ENCODE results near the gene MB. TPM values are rescaled to one million over a fixed set of nuclear protein-coding genes. Genes with fewer than 3 reads are reported as not detected.
"Not testable (repeated sequence)": the region's sequence is repeated elsewhere in the genome, so short reads cannot be mapped to it uniquely, and the experiment has no call there.

MB gene
- polyA plus RNA-seq, 2 donors = 2.5 to 5.1 TPM

DNA sequence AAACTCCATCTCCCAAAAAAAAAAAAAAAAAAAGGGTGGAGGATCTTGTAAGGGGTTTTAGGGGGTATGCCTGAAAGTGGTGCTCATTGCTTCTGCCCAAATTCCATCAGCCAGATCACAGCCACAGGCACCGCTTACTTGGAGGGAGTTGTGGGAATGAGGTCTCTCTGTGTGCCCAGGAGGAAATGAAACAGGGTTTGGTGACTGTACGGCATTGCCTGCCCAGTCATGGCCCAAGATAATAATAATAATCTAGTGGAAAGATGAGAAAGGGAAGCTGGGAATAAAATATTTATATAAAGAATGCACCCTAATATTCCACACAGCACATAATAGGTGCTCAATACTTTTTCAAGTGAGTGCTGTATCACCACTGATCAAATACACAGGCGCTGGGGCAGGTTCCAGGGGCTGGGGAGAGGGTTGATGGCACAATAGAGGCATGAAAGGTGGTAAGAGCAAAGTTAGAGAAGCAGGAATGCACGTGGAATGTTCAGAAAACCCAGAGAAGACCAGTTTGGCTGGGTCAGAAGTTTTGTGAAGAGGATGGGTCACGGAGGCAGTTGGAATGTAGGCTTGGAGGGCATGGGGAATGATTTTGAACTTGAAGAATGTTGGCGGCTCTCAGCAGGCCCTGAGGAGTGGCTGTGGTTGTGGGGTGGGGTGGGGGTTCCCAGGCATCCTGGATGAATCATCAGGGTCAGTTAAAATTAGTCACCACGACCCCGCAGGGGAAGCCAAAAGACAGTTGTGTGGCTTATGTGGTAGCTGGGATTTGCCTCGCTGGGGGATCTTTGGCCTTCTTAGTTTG is 12.5 kb upstream of the MB start:
- WGBS, 2 donors = 19 to 27% methylated on average over 9 of the region's 9 CpGs
- Histone ChIP-seq H3K27ac (ENCODE audit: low read depth in 2 of 2, low read length in 1 of 2) (peak overlapping the region; percentile 24 to 78), H3K4me3 (ENCODE audit: low read depth in 1 of 2, low read length in 2 of 2) (no peak overlapping the region), H3K4me1 (ENCODE audit: control insufficient read depth in 2 of 2, insufficient read depth in 2 of 2, low read length in 1 of 2) (peaks cover 0 to 10% of the 10 kb centered on the region in 2 donors), H3K36me3 (ENCODE audit: control insufficient read depth in 2 of 2, insufficient read depth in 2 of 2, low read length in 1 of 2) (no peaks in the 10 kb centered on the region), H3K9me3 (ENCODE audit: control insufficient read depth in 2 of 2, insufficient read depth in 1 of 2, low read depth in 1 of 2, low read length in 1 of 2) (no peaks in the 10 kb centered on the region), H3K27me3 (ENCODE audit: control insufficient read depth in 1 of 2, insufficient read depth in 2 of 2, low read length in 2 of 2) (no peaks in the 10 kb centered on the region)

DNA sequence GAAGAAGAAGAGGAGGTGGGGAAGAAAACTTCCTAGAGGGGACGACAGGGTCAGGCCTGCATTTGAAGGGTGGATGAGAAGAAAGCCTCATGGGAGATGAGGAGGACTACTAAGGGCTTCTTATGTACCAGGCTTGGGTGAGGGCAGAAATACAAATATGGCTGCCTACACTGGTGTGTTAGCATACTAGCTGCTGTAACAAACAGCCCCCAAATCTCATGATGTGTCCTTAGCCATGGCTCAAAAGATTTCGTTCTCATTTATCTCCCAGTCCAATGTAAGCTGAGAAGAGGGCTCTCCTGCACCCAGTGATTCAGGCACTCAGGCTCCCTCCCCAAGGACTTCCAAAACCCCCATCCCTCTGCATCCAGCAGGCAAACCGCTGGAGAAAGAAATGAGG is 11.6 kb upstream of the MB start:
- 92 to 96% methylated on average over 3 of the region's 3 CpGs for WGBS, 2 donors
- no peaks in the 10 kb centered on the region for H3K27me3 ChIP-seq (ENCODE audit: control insufficient read depth in 1 of 2, insufficient read depth in 2 of 2, low read length in 2 of 2)
- H3K36me3 ChIP-seq (ENCODE audit: control insufficient read depth in 2 of 2, insufficient read depth in 2 of 2, low read length in 1 of 2) = no peaks in the 10 kb centered on the region
- peak overlapping the region in 1 of 2 donors; percentile 26 for H3K27ac ChIP-seq (ENCODE audit: low read depth in 2 of 2, low read length in 1 of 2)
- H3K9me3 ChIP-seq (ENCODE audit: control insufficient read depth in 2 of 2, insufficient read depth in 1 of 2, low read depth in 1 of 2, low read length in 1 of 2) = no peaks in the 10 kb centered on the region
- H3K4me1 ChIP-seq (ENCODE audit: control insufficient read depth in 2 of 2, insufficient read depth in 2 of 2, low read length in 1 of 2) = peaks cover 0 to 7% of the 10 kb centered on the region in 2 donors
- H3K4me3 ChIP-seq (ENCODE audit: low read depth in 1 of 2, low read length in 2 of 2) = no peak overlapping the region

DNA sequence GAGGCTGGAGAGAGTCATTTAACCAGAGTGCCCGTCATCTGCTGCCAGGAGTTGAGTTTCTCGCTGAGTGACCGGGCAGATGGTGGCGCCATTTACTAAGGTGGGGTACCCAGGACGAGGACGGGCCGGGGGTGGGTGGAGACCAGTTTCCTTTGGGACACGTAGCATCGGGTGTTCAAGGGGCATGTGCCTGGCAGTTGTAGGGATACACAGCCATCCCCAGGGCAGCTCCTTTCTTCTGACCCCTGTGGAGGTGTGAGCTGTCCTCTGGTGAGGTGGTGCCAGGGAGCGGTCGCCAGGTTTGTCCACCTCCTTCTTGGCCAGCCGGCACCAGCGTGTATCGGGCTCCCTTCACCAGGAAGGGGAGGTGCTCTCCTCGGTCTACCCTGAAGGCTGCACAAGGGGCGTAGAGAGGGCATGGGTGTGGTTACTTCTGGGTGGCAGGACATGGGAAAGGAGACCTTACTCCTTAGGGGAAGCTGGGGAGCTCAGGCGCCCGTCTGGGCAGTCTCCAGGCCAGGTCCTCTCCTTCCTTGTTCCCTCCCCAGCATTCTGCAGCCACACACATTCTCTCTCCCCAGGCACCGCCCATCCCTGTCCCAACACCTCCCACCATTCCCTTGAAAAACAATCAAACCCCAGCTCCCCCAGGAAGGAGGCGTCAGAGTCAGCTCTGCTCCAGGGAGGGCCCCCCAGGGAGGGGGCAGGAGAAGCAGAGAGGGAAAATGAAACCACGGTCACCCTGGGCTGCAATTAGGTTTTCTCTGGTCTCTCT is 10.3 kb upstream of the MB start:
- Histone ChIP-seq H3K4me1 (ENCODE audit: control insufficient read depth in 2 of 2, insufficient read depth in 2 of 2, low read length in 1 of 2) (peaks cover 0 to 4% of the 10 kb centered on the region in 2 donors), H3K27ac (ENCODE audit: low read depth in 2 of 2, low read length in 1 of 2) (peak overlapping the region; percentile 88 to 93), H3K9me3 (ENCODE audit: control insufficient read depth in 2 of 2, insufficient read depth in 1 of 2, low read depth in 1 of 2, low read length in 1 of 2) (no peaks in the 10 kb centered on the region), H3K36me3 (ENCODE audit: control insufficient read depth in 2 of 2, insufficient read depth in 2 of 2, low read length in 1 of 2) (no peaks in the 10 kb centered on the region), H3K27me3 (ENCODE audit: control insufficient read depth in 1 of 2, insufficient read depth in 2 of 2, low read length in 2 of 2) (no peaks in the 10 kb centered on the region), H3K4me3 (ENCODE audit: low read depth in 1 of 2, low read length in 2 of 2) (peak overlapping the region; percentile 49 to 55)
- 3% methylated on average over 21 of the region's 21 CpGs for WGBS, 2 donors

DNA sequence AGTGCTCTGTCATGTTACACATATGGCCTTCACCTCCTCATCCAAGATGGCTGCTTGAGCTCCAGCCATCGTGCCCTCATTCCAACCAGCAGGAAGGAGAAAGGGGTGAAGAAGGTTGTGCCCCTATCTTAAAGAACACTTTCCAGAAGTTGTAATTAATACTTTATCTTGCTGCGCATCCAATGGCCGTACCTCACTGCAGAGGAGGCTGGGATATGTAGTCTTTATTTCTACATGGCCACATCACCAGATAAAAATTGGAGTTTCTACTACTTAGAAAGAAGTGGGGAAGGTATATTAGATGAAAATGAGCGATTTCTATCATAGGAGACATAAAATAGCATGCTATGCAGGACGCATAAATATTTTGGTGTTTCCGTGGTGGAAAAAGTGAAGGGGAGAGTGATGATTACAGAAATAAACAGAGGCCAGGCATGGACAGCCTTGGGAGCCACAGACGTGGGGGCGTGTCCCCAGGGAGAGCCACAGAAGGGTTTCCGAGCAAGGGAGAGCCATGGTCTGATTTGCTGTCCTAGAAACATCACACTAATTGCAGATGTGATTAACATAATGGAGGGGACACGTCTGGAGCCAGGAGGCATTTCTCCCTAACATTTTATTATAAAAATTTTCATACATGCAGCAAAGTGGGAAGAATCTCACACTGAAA is 8.8 kb upstream of the MB start:
- Histone ChIP-seq H3K27ac (ENCODE audit: low read depth in 2 of 2, low read length in 1 of 2) (no peak overlapping the region), H3K36me3 (ENCODE audit: control insufficient read depth in 2 of 2, insufficient read depth in 2 of 2, low read length in 1 of 2) (no peaks in the 10 kb centered on the region), H3K9me3 (ENCODE audit: control insufficient read depth in 2 of 2, insufficient read depth in 1 of 2, low read depth in 1 of 2, low read length in 1 of 2) (no peaks in the 10 kb centered on the region), H3K4me3 (ENCODE audit: low read depth in 1 of 2, low read length in 2 of 2) (no peak overlapping the region), H3K4me1 (ENCODE audit: control insufficient read depth in 2 of 2, insufficient read depth in 2 of 2, low read length in 1 of 2) (peaks cover 0 to 13% of the 10 kb centered on the region in 2 donors), H3K27me3 (ENCODE audit: control insufficient read depth in 1 of 2, insufficient read depth in 2 of 2, low read length in 2 of 2) (no peaks in the 10 kb centered on the region)
- WGBS, 2 donors = 64 to 76% methylated on average over 10 of the region's 10 CpGs

DNA sequence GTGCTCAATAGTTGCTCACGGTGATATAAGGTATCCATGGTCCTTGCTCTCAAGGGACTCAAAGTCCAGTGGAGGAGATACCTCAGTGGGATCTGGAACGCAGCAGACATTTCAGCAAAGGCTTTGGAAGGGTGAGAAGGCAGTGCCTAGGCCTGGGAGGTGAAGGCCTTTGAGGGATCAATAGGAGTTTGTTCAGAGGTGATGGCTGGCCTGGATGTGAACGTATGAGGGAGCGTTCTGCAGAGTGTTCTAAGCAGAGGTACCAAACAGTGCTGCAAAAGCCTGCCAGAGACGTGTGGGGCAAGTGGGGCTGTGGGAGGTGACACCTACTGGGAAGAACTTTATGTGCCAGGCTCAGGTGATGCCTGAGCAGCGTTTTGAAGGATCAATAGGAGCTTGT is 7.4 kb upstream of the MB start:
- H3K9me3 ChIP-seq (ENCODE audit: control insufficient read depth in 2 of 2, insufficient read depth in 1 of 2, low read depth in 1 of 2, low read length in 1 of 2) = no peaks in the 10 kb centered on the region
- H3K4me1 ChIP-seq (ENCODE audit: control insufficient read depth in 2 of 2, insufficient read depth in 2 of 2, low read length in 1 of 2) = peaks cover 0 to 11% of the 10 kb centered on the region in 2 donors
- 87 to 93% methylated on average over 6 of the region's 6 CpGs for WGBS, 2 donors
- H3K36me3 ChIP-seq (ENCODE audit: control insufficient read depth in 2 of 2, insufficient read depth in 2 of 2, low read length in 1 of 2) = no peaks in the 10 kb centered on the region
- no peak overlapping the region for H3K27ac ChIP-seq (ENCODE audit: low read depth in 2 of 2, low read length in 1 of 2)
- no peaks in the 10 kb centered on the region for H3K27me3 ChIP-seq (ENCODE audit: control insufficient read depth in 1 of 2, insufficient read depth in 2 of 2, low read length in 2 of 2)
- H3K4me3 ChIP-seq (ENCODE audit: low read depth in 1 of 2, low read length in 2 of 2) = no peak overlapping the region

DNA sequence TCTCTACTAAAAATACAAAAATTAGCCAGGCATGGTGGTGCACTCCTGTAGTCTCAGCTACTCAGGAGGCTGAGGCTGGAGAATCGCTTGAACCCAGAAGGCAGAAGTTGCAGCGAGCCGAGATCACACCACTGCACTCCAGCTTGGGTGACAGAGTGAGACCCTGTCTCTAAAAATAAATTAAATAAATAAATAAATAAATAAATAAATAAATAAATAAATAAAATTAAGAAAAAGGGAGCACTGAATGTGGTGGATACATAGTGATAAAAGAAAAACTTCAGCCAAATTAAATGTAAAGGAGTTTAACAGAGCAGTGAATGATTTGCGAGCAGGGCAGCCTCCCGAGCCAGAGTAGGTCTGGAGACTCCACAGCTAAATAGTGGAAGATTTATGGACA is 6.8 kb upstream of the MB start:
- H3K4me3 ChIP-seq (ENCODE audit: low read depth in 1 of 2, low read length in 2 of 2); H3K9me3 ChIP-seq (ENCODE audit: control insufficient read depth in 2 of 2, insufficient read depth in 1 of 2, low read depth in 1 of 2, low read length in 1 of 2); H3K27ac ChIP-seq (ENCODE audit: low read depth in 2 of 2, low read length in 1 of 2); H3K36me3 ChIP-seq (ENCODE audit: control insufficient read depth in 2 of 2, insufficient read depth in 2 of 2, low read length in 1 of 2); H3K27me3 ChIP-seq (ENCODE audit: control insufficient read depth in 1 of 2, insufficient read depth in 2 of 2, low read length in 2 of 2): not testable (repeated sequence)
- peaks cover 0 to 11% of the 10 kb centered on the region in 2 donors for H3K4me1 ChIP-seq (ENCODE audit: control insufficient read depth in 2 of 2, insufficient read depth in 2 of 2, low read length in 1 of 2)
- WGBS, 2 donors = 93 to 94% methylated on average over 5 of the region's 5 CpGs

DNA sequence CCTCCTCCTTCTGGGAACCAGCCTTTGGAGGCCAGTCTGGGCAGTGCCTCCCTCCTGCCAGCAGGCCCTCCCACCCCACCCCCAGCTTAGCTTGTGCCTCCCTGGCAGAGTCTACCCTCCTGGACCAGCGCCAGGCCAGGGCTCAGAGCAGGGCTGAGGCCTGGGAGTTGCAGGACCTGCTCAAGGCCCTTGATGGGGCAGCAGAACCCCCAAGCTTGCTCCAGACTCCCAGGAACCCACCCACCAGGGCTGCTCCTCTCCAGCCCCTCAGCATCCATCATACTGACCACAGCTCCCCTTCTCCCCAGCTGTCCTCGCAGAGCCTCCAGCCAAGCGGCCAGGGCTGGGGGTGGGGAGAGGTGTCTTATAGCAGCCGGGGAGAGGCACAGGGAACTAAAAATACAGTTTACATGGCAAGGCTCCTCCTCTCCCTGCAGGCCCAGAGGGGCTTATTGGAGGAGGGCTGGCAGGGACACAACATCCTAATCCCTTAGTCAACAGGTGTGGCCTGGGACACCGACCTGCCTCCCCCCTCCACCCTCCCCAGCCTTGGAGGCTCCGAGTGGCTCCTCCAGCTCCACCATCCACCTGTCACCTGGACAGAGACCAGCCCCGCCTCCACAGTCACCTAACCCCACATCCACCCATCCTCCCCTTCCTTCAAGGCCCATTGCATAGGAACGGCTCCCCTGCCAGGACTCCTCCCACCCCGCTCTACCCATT is 5.2 kb upstream of the MB start:
- H3K4me1 ChIP-seq (ENCODE audit: control insufficient read depth in 2 of 2, insufficient read depth in 2 of 2, low read length in 1 of 2) = peaks cover 0 to 11% of the 10 kb centered on the region in 2 donors
- peak overlapping the region; percentile 60 to 84 for H3K27ac ChIP-seq (ENCODE audit: low read depth in 2 of 2, low read length in 1 of 2)
- no peaks in the 10 kb centered on the region for H3K27me3 ChIP-seq (ENCODE audit: control insufficient read depth in 1 of 2, insufficient read depth in 2 of 2, low read length in 2 of 2)
- 39 to 52% methylated on average over 9 of the region's 9 CpGs for WGBS, 2 donors
- H3K4me3 ChIP-seq (ENCODE audit: low read depth in 1 of 2, low read length in 2 of 2) = no peak overlapping the region
- no peaks in the 10 kb centered on the region for H3K9me3 ChIP-seq (ENCODE audit: control insufficient read depth in 2 of 2, insufficient read depth in 1 of 2, low read depth in 1 of 2, low read length in 1 of 2)
- H3K36me3 ChIP-seq (ENCODE audit: control insufficient read depth in 2 of 2, insufficient read depth in 2 of 2, low read length in 1 of 2) = no peaks in the 10 kb centered on the region

DNA sequence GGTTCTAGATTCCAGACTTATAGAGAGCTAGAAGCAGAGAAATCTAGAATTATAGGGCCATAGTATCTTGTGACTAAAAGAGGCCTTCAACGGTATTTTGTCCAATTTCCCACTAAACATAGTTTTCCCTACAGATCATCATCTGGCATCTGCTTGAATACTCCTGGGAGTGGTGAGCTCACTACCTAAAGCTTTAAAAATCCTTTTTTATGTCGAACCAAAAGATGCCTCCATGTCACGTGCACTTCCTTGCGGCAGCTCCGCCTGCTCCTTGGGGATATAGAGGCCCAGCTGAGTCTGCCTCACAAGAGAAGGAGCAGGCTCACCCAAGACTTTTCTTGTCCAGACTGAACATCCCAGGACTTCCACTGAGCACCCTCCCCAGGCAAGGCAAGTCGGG is 4.3 kb upstream of the MB start:
- 75 to 79% methylated on average over 6 of the region's 6 CpGs for WGBS, 2 donors

DNA sequence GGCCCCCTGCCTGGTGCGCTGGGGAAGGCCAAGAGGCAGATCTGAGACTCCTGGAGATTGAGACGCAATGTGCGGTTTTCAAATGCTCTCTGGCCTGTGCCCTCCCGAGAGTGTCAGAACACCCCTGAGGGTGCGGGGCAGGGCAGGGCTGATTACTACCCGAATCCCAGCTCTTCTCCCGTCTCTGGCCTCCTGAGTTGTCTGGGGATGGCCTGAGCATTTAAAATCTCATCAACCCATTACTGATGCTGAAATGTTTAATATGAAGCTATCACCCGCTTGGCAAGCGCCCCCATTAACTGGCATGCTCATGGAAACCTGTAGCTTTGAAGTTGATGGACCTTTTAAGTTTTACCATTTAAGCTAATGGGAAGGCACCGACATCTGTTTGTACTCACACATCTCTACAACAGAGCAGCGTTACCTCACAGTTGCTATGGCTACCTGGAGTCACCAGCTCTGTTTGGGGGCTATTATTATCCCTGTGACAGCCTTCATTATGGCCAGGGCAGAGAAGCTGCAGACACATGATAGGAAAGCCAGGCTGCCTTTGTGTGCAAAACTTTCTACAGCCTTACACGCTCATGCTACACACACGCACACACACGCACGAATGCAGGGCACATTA is 3.6 kb upstream of the MB start:
- Histone ChIP-seq H3K27me3 (ENCODE audit: control insufficient read depth in 1 of 2, insufficient read depth in 2 of 2, low read length in 2 of 2) (no peaks in the 10 kb centered on the region), H3K36me3 (ENCODE audit: control insufficient read depth in 2 of 2, insufficient read depth in 2 of 2, low read length in 1 of 2) (no peaks in the 10 kb centered on the region), H3K27ac (ENCODE audit: low read depth in 2 of 2, low read length in 1 of 2) (peak overlapping the region in 1 of 2 donors; percentile 48), H3K9me3 (ENCODE audit: control insufficient read depth in 2 of 2, insufficient read depth in 1 of 2, low read depth in 1 of 2, low read length in 1 of 2) (no peaks in the 10 kb centered on the region), H3K4me3 (ENCODE audit: low read depth in 1 of 2, low read length in 2 of 2) (no peak overlapping the region), H3K4me1 (ENCODE audit: control insufficient read depth in 2 of 2, insufficient read depth in 2 of 2, low read length in 1 of 2) (peaks cover 0 to 11% of the 10 kb centered on the region in 2 donors)
- whole genome bisulfite sequencing, 2 donors = 73 to 83% methylated on average over 15 of the region's 15 CpGs

More for the DNA sequence above, 4.3 kb upstream of the MB start:
- no peaks in the 10 kb centered on the region for H3K36me3 ChIP-seq (ENCODE audit: control insufficient read depth in 2 of 2, insufficient read depth in 2 of 2, low read length in 1 of 2)
- peak overlapping the region in 1 of 2 donors; percentile 84 for H3K27ac ChIP-seq (ENCODE audit: low read depth in 2 of 2, low read length in 1 of 2)
- H3K27me3 ChIP-seq (ENCODE audit: control insufficient read depth in 1 of 2, insufficient read depth in 2 of 2, low read length in 2 of 2) = no peaks in the 10 kb centered on the region
- peaks cover 0 to 11% of the 10 kb centered on the region in 2 donors for H3K4me1 ChIP-seq (ENCODE audit: control insufficient read depth in 2 of 2, insufficient read depth in 2 of 2, low read length in 1 of 2)
- no peak overlapping the region for H3K4me3 ChIP-seq (ENCODE audit: low read depth in 1 of 2, low read length in 2 of 2)
- H3K9me3 ChIP-seq (ENCODE audit: control insufficient read depth in 2 of 2, insufficient read depth in 1 of 2, low read depth in 1 of 2, low read length in 1 of 2) = no peaks in the 10 kb centered on the region
